Esophagus muscularis mucosa (tissue), 4 donors: Measurements from ENCODE around the gene MEGF9. TPM values are rescaled to one million over a fixed set of nuclear protein-coding genes. Genes with fewer than 3 reads are reported as not detected.

Source experiments
- DNase-seq: peaks from one replicate; pipeline ENCODE4 v3.0.0-alpha.2; 2017; ENCODE audit errors: extremely low spot score
- H3K27ac ChIP-seq, 4 donors: fragments of 200-600 bp; sonication (generic); replicated peaks in 1 of 4; 1 replicate in 3 of 4; 2 replicates in 1 of 4; pipeline ENCODE4 v1.5.1; 2016 to 2019; ENCODE audit warnings: mild to moderate bottlenecking in 1 of 4
- H3K27me3 ChIP-seq, 4 donors: fragments of 200-600 bp; sonication (generic); one replicate each; pipeline versions ENCODE4 v1.5.1 to v1.6.0; 2016 to 2019
- H3K36me3 ChIP-seq, 4 donors: fragments of 200-600 bp; sonication (generic); one replicate each; pipeline ENCODE4 v1.5.1; 2016 to 2019
- H3K4me1 ChIP-seq, 4 donors: fragments of 200-600 bp; sonication (generic); one replicate each; pipeline ENCODE4 v1.5.1; 2016 to 2019
- H3K4me3 ChIP-seq, 4 donors: fragments of 200-600 bp; sonication (generic); 1 replicate in 2 of 4; 2 replicates in 2 of 4; pipeline ENCODE4 v1.5.1; 2016 to 2019; ENCODE audit warnings: mild to moderate bottlenecking in 4 of 4, moderate library complexity in 1 of 4
- H3K9me3 ChIP-seq, 4 donors: fragments of 200-600 bp; sonication (generic); 1 replicate in 3 of 4; 2 replicates in 1 of 4; pipeline ENCODE4 v1.5.1; 2016 to 2019
- EP300 ChIP-seq: sonication (generic); formaldehyde crosslinking; IDR thresholded peaks from one replicate; pipeline ENCODE4 v1.6.1; 2017; ENCODE audit warnings: antibody characterized with exemption
- POLR2A ChIP-seq: fragments of 450-650 bp; IDR thresholded peaks from one replicate; pipeline ENCODE4 v1.6.1; 2017; ENCODE audit warnings: antibody characterized with exemption, moderate library complexity, mild to moderate bottlenecking, low read depth
- POLR2AphosphoS5 ChIP-seq, 2 donors: sonication (generic); formaldehyde crosslinking; IDR thresholded peaks; one replicate each; pipeline ENCODE4 v1.6.1; 2017; ENCODE audit warnings: antibody characterized with exemption in 2 of 2
- WGBS: methylation state at CpG from one replicate; pipeline ENCODE4 v1.1.5; 2018; 5-methylcytosine and 5-hydroxymethylcytosine counted together
- intact Hi-C: fragments of 100-400 bp; cut with DNase I; formaldehyde crosslinking; loops from one replicate; pipeline ENCODE4 v1.15.1; 2023
- total RNA-seq, 4 donors: library from RNA; depleted of rRNA; stranded (reverse); fragments of >200 nt; gene quantifications; one replicate each; pipeline versions ENCODE4 v1.1.0 to v1.2.1, GENCODE V29; 2016
- TF ChIP-seq, protein P1 (sequence below), 3 experiments: fragments of 200-600 bp in 2 of 3; fragments of 450-650 bp in 1 of 3; sonication (generic) in 2 of 3; IDR thresholded peaks; one replicate each; pipeline ENCODE4 v1.5.1; 2017 to 2019; ENCODE audit warnings: antibody characterized with exemption in 3 of 3, mild to moderate bottlenecking in 2 of 3, moderate library complexity in 1 of 3

MEGF9 gene
- total RNA-seq, 4 donors from 2014 or later: 17.1 to 23.1 (median 18.9) TPM

DNA sequence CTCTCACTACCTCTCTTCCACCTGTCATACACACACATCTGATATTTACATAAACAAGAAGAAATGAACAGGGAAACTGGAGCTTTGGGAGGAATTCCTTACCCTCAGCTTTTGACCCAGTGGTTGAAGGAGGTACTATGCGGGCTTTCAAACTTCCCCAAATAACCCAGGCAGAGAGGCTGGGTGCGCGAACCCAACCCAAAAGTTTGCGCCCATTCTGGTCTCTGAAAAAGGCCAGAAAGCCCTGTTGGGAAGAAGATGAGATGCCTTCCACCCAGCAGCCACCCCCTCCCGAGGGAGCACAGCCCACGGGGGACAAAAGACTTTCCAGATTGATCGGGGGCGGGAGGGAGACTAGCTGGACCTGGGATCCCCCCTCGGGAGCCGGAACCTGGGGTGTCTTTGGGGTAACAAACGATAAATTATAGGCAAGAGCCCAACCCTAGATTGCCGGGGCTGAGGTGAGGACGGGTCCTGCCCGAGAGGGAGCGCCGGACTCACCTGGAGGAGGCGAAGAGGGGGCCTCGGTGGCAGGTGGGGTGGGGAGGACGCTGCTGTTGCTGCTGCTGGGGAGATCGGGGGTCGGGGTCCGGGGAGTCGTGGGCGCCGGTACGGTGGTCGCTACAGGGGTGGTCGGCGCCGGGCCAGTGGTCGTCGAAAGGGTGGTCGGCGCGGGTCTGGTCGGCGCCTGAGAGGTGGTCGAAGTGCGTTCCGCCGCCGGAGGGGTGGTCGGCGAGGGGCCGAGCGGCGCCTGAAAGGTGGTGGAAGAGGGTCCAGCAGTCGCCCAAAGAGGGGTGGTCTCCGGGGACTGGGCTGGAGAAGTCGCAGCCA is 798 bp downstream of the MEGF9 start:
- 8% methylated on average over 15 of the region's 50 CpGs for WGBS
- intact Hi-C loops: loop anchor here (5.0 kb wide), 1 partner anchor 91 kb away; no protein-coding TSS in a partner anchor
- H3K27ac ChIP-seq: peak overlapping the region; percentile 83 to 87 (median 84)
- peak overlapping the region; percentile 67 to 91 (median 86) for H3K4me3 ChIP-seq
- H3K27me3 ChIP-seq: no peaks in the 10 kb centered on the region
- DNase-seq: no peak
- H3K36me3 ChIP-seq: no peaks in the 10 kb centered on the region
- no peaks in the 10 kb centered on the region for H3K9me3 ChIP-seq
- TF ChIP-seq, protein P1, sequence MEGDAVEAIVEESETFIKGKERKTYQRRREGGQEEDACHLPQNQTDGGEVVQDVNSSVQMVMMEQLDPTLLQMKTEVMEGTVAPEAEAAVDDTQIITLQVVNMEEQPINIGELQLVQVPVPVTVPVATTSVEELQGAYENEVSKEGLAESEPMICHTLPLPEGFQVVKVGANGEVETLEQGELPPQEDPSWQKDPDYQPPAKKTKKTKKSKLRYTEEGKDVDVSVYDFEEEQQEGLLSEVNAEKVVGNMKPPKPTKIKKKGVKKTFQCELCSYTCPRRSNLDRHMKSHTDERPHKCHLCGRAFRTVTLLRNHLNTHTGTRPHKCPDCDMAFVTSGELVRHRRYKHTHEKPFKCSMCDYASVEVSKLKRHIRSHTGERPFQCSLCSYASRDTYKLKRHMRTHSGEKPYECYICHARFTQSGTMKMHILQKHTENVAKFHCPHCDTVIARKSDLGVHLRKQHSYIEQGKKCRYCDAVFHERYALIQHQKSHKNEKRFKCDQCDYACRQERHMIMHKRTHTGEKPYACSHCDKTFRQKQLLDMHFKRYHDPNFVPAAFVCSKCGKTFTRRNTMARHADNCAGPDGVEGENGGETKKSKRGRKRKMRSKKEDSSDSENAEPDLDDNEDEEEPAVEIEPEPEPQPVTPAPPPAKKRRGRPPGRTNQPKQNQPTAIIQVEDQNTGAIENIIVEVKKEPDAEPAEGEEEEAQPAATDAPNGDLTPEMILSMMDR (IDR thresholded peaks at IDR 0.05): peak in 2 of 3 experiments; percentile 9 to 49
- TF ChIP-seq EP300: no peak
- TF ChIP-seq POLR2A: no peak
- TF ChIP-seq POLR2AphosphoS5 (IDR thresholded peaks at IDR 0.05): no peak
- H3K4me1 ChIP-seq: peaks cover 12 to 58% (median 51%) of the 10 kb centered on the region in 4 donors

DNA sequence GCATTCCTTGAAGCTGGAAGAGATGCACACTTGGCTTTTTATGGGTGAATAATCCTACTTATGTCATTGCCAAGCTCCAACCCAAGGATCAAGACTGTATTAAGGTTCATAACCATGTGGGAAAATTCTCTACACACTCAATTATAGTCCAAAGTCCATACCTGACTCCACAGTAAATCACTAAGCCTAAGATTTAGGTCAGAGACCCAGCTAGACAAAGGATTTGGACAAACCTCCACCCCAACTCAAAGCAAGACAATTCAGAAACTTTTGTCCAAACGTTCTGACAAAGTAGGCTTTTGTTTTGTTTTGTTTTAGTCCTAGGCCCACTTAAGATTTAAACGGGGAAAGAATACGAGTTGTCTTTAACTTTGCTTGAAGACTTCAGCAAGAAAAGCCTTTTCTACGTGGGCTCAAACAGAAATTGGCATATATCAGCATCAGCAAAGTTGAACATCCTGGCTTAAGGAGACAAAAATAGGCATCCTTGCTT is 1.7 kb downstream of the MEGF9 start:
- Histone ChIP-seq H3K36me3 (no peaks in the 10 kb centered on the region), H3K4me1 (peaks cover 12 to 58% (median 51%) of the 10 kb centered on the region in 4 donors), H3K9me3 (no peaks in the 10 kb centered on the region), H3K27me3 (no peaks in the 10 kb centered on the region), H3K4me3 (peak overlapping the region; percentile 67 to 91 (median 86)), H3K27ac (peak overlapping the region; percentile 83 to 87 (median 84))
- WGBS: 54% methylated on average over 4 of the region's 4 CpGs
- intact Hi-C loops: loop anchor here (5.0 kb wide), 1 partner anchor 90 kb away; no protein-coding TSS in a partner anchor
- TF ChIP-seq POLR2A (no peak), EP300 (no peak), POLR2AphosphoS5 (IDR thresholded peaks at IDR 0.05) (no peak)
- TF ChIP-seq, protein P1 (IDR thresholded peaks at IDR 0.05): no peak
- no peak for DNase-seq

DNA sequence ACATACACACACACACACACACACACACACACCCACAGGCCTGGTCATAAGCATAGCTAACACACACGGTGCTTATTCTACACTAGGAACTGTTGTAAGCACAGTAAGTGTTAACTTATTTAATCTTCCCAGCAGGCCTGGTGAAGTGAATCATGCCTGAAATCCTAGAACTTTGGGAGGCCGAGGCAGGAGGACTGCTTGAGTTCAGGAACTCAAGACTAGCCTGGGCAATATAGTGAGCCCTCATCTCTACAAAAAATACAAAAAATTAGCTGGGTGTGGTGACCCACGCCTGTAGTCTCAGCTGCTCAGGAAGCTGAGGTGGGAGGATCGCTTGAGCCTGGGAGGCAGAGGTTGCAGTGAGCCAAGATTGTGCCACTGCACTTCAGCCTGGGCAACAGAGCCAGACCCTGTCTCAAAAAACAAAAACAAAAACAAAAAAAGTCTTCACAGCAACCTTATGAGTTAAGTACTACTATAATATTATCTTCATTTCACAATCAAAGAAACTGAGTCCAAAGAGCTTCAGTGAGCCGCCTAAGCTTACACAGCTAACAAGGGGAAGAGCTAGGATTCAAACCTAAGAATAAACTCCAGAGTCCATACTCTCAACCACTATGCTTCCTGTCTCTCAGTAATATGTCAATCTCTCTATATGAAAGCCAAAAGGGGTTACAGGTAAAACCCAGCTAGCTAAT is 2.3 kb downstream of the MEGF9 start:
- 78% methylated on average over 5 of the region's 5 CpGs for WGBS
- H3K4me1 ChIP-seq: peaks cover 12 to 58% (median 51%) of the 10 kb centered on the region in 4 donors
- H3K27ac ChIP-seq: peak overlapping the region; percentile 83 to 87 (median 84)
- DNase-seq: no peak
- TF ChIP-seq POLR2AphosphoS5 (IDR thresholded peaks at IDR 0.05): no peak
- TF ChIP-seq EP300: no peak
- TF ChIP-seq, protein P1 (IDR thresholded peaks at IDR 0.05): no peak
- no peak for TF ChIP-seq POLR2A
- no peaks in the 10 kb centered on the region for H3K36me3 ChIP-seq
- H3K4me3 ChIP-seq: peak overlapping the region; percentile 67 to 91 (median 86)
- intact Hi-C loops: loop anchor here (5.0 kb wide), 1 partner anchor 90 kb away; no protein-coding TSS in a partner anchor
- H3K9me3 ChIP-seq: no peaks in the 10 kb centered on the region
- no peaks in the 10 kb centered on the region for H3K27me3 ChIP-seq

DNA sequence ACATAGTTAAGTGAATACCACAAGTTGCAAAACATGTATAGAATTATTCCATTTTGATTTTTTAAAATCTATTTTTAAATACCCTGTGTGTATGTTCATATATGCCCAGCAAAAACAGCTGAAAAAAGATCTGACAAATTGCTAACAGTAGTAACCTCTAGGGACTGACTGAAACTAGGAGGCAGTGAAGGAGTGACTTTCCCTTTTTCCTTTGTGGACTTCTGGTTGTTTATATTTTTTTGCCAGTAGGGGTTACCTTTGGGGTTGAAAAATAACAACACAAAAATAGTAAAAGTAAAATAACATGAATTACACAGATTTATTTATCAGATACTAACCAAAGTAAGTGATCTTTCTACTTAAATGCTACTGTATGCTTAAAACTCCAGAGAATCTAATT is 2.9 kb downstream of the MEGF9 start:
- H3K27ac ChIP-seq: peak overlapping the region in 2 of 4 donors; percentile 22 to 83
- H3K27me3 ChIP-seq: no peaks in the 10 kb centered on the region
- intact Hi-C loops: loop anchor here (5.0 kb wide), 1 partner anchor 89 kb away; no protein-coding TSS in a partner anchor
- no peaks in the 10 kb centered on the region for H3K9me3 ChIP-seq
- no peaks in the 10 kb centered on the region for H3K36me3 ChIP-seq
- no peak for DNase-seq
- peaks cover 12 to 58% (median 51%) of the 10 kb centered on the region in 4 donors for H3K4me1 ChIP-seq
- H3K4me3 ChIP-seq: peak overlapping the region in 3 of 4 donors; percentile 30 to 90 (median 67)
- no peak for TF ChIP-seq EP300
- no peak for TF ChIP-seq POLR2A
- TF ChIP-seq POLR2AphosphoS5 (IDR thresholded peaks at IDR 0.05): no peak
- TF ChIP-seq, protein P1 (IDR thresholded peaks at IDR 0.05): no peak
